Raji (cell line): ENCODE results near the gene DTNBP1.

Experiments used
- POLR2A ChIP-seq: IDR thresholded peaks from 2 replicates; pipeline ENCODE4 v1.6.1; 2011; ENCODE audit warnings: low read depth, low read length, control low read depth; ENCODE audit not compliant: insufficient read depth

Gene DTNBP1

GRCh38 chr6:15504581-15505350 lies 158.1 kb downstream of the DTNBP1 start:
- no peak for TF ChIP-seq POLR2A

- TF ChIP-seq POLR2A = no peak
These were observed 158.8 kb downstream of the DTNBP1 start for GRCh38 chr6:15504040-15504495.

- TF ChIP-seq POLR2A = no peak
These were observed 159.5 kb downstream of the DTNBP1 start for GRCh38 chr6:15503346-15503680.

GRCh38 chr6:15502446-15503345 lies 160.1 kb downstream of the DTNBP1 start:
- no peak for TF ChIP-seq POLR2A

GRCh38 chr6:15501826-15502445 lies 160.9 kb downstream of the DTNBP1 start:
- TF ChIP-seq POLR2A = no peak

- TF ChIP-seq POLR2A = no peak
These were observed 161.7 kb downstream of the DTNBP1 start for GRCh38 chr6:15500901-15501825.

- no peak for TF ChIP-seq POLR2A
These were observed 162.6 kb downstream of the DTNBP1 start for GRCh38 chr6:15500078-15500740.

GRCh38 chr6:15499591-15499990 lies 163.2 kb downstream of the DTNBP1 start:
- TF ChIP-seq POLR2A = no peak

GRCh38 chr6:15499125-15499524 lies 163.7 kb downstream of the DTNBP1 start:
- TF ChIP-seq POLR2A = no peak

GRCh38 chr6:15498640-15499039 lies 164.2 kb downstream of the DTNBP1 start:
- TF ChIP-seq POLR2A = no peak

GRCh38 chr6:15496345-15497131 lies 166.3 kb downstream of the DTNBP1 start:
- no peak for TF ChIP-seq POLR2A

GRCh38 chr6:15495375-15495901 lies 167.4 kb downstream of the DTNBP1 start:
- TF ChIP-seq POLR2A = no peak
